Tibial nerve (tissue), 3 donors: ENCODE data around the gene OPRPN.

Source experiments
- CTCF ChIP-seq, 5 experiments: fragments of 200-600 bp in 3 of 5; fragments of 450-650 bp in 2 of 5; sonication (generic) in 3 of 5; IDR thresholded peaks; one replicate each; pipeline ENCODE4 v1.5.1; 2016 to 2019; ENCODE audit warnings: antibody characterized with exemption in 5 of 5, mild to moderate bottlenecking in 3 of 5, moderate library complexity in 2 of 5
- POLR2A ChIP-seq, 2 donors: fragments of 450-650 bp; IDR thresholded peaks; one replicate each; pipeline ENCODE4 v1.6.1; 2017; ENCODE audit warnings: antibody characterized with exemption in 2 of 2, mild to moderate bottlenecking in 2 of 2, moderate library complexity in 2 of 2

DNA sequence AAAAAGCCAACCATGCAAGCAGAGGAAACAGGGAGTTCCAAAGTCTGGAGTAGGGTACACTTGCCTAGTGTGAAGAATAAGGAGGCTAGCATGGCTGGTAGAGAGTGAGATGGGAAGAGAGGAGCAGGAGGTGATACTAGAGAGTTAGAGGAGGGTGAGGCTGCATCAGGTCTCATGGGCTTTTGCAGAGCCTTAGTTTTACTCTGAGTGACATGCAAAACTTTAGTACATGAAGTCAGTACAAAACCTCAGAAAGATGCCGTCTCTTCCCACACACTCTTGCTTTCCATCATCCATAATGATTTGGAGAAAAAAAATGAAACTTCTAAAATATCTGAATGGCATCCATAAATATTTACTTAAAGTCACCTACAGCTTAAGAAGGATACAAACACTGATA, 5.0 kb downstream of the OPRPN start:
- TF ChIP-seq CTCF (IDR thresholded peaks at IDR 0.05) (no peak), POLR2A (IDR thresholded peaks at IDR 0.05) (no peak)
